Raji (cell line): ENCODE measurements around the gene KCNJ5.

Experiments
- POLR2A ChIP-seq: IDR thresholded peaks from 2 replicates; pipeline ENCODE4 v1.6.1; 2011; ENCODE audit warnings: low read depth, low read length, control low read depth; ENCODE audit not compliant: insufficient read depth

KCNJ5 gene

DNA sequence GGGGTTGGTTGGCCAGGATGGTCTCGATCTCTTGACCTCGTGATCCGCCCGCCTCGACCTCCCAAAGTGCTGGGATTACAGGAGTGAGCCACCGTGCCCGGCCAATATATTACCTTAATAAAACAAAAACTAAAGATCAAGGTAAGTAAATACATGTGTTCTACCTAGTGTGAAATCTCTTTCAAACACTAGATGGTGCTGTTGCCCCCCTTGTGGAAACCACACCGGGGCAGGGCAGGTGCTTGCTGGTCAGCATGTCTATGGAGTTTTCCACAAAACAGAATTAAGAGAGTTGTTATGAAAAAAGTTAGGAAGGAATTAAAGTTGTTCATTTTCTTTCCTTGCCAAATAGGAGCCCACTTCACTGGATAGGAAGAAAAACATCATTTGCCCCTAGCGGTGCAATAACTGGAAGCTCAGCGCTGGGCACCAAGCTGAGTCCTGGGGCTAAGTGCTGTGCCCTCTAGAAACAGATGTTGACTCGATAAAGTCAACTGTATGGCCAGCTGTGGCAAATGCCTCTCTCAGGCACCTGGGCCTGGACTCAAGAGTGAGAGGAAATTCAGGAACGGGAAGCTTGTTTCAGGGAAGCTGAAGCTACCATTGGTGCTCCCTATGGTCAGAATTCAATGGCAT lies 6.3 kb upstream of the KCNJ5 start:
- TF ChIP-seq POLR2A = no peak

DNA sequence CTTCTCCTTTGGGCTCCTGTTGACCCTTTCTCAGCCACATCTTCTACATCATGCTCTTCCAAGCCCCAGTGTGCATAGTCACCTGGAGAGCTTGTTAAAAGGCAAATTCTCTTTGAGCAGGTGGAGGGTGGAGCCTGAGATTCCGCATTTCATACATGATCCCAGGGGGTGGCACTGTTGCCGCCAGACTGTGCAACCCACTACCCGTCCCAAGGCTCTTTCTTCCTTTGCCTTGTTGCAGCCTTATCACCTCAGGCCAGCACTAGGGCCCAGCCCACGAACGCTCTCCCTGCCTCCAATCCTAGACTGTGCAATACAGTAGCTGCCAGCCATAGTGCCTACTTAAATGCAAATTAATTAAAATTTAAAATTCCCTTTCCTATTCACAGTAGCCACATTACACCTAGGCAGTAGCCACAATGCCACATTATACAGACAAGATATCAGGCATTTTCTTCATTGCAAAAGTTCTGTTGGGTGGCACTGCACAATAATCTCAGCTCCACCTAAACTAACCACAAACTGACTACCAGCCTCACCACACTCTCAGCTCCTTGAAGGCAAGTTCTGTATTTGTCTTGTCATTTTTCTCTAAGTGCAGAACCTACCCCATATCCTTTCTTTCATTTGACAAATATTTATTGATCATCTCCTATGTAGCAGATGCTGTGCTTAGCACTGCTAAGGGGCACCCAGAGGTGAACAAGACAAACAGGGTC lies 4.6 kb upstream of the KCNJ5 start:
- no peak for TF ChIP-seq POLR2A

DNA sequence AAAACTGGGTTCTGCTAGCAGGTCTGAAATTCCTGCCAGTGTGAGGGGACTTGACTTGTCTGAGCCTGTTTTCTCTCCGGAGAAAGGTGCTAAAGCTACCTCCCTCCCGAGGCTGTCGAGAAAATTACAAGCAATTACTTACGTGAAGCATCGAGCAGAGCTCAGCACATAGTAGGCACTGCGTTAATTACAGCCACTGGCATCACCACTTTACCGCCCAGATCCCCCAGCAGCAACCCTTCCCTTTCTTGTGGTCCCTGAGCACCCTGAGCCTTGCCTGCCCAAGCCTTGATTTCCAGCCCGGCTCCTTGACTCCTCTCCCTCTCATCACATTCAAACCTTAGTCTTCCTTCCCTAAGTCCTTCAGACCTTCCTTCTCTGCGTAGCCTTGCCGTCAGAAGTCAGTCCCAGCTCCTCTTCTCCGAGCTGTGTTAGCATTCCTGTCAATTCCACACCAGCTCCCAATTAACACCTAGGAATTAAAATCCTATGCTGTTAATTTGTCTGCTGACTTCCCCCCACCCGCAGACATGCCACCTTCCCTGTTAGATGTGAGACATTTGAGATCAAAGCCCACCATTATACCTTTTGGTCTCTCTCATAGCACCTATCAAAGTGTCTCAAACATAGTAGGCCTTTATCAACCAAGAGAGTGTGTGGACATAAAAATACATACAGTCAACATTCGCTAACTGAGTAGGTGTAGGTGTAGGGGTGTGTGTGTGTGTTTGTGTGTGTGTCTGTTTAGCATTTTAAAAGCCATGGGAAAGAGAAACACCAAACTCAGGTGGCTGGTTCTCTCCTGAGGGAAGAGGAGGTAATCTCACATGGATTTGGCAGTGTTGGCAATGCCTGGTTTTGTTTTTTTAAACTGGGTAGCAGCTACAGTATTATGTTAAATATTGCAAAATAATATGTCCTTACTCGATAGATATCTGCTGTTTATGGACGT lies 2.8 kb upstream of the KCNJ5 start:
- no peak for TF ChIP-seq POLR2A

DNA sequence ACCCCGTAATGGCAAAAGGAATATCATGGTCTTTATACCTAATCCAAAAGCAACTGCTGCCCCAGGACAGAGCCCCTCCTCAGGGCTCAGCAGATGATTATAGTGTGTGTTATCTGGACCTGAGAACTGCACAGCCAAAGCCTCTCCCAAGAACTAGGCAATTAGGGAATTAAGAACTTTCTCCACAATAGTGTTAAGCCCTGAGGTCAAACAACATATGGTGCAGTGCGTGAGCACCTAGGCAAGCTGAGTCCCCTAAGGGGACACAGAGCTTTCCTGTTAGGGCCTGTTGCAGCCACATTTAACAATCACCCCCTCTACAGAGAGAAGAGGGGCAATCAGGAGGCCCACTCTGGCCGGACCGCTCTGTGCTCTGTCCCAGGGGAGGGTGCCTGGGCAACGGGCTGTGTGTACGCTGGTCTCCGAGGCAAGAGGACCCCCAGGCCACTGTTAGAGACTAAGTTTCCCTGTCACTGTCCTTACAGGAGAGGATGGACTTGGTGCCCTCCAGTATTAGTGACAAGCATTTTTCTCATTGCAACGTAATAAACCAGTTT lies 1.4 kb upstream of the KCNJ5 start:
- no peak for TF ChIP-seq POLR2A

DNA sequence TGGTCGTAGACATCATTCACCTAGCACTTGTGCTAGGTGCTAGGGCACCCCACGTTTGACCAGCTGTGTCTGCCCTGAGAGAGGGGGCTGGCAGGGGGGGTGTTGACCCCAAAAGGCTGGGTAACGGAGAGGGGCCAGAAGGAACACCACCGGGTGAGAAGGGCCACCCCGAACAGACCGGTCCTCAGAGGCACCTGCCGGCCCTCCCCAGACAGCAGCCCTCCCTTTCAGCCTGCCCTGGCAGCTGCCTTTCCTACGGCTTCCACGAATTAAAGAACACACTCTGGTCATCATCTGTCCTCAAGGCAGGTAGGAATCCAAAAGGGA lies 977 bp upstream of the KCNJ5 start:
- no peak for TF ChIP-seq POLR2A

DNA sequence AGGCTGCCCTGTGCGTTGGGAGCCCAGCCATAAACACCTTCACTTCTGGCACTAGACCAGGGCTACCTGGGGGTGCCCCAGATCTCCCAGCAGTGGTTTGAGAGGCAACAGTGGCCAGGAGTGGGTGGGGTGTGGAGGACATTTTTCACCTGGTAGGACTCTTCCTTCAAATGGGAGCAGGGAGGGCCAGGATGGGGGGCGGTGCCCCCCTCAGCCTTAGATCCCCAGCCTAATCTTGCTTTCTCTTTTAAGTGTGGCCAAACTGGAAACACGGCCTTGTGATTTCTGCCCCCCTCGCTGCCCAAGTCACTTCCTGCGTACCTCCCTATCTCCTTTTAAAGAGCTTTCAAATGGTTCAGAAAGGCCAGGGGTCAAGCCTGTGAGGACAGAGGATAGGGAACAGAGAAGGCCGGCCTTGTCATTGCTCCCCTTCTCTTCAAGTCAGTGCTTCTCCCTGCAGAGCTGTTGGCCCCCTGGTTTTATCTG lies 800 bp downstream of the KCNJ5 start:
- no peak for TF ChIP-seq POLR2A

DNA sequence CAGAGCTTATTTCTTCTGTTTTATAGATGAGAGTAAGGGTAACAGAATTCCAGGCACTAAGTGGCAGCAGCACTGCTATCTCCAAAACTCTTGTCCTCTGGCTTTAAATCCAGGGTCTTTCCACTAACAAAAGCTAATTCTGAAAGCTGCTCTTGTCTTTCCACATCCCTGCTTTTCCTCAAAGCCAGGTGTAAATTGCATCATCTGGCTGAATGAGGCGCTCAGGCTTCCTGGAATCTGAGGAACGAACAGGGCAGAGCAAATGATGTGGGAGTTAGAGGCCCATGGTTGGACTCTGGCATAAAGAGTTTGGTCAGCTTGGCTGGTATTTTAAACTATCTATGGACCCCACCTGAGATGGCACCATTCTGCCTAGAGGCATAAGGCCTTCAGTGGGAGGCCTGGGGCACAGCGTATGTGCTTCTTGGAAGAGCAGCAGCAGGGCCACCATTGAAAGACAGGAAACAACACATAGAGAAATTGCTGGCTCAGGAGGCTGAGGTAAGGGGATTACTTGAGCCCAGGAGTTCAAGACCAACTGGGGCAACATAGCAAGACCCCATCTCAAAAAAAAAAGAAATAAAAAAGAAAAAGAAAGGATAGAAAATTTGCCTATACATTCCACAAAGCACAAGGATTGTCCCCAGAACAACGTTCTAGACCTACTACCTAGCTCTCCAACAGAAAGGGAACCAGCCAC lies 1.9 kb downstream of the KCNJ5 start:
- TF ChIP-seq POLR2A = no peak

DNA sequence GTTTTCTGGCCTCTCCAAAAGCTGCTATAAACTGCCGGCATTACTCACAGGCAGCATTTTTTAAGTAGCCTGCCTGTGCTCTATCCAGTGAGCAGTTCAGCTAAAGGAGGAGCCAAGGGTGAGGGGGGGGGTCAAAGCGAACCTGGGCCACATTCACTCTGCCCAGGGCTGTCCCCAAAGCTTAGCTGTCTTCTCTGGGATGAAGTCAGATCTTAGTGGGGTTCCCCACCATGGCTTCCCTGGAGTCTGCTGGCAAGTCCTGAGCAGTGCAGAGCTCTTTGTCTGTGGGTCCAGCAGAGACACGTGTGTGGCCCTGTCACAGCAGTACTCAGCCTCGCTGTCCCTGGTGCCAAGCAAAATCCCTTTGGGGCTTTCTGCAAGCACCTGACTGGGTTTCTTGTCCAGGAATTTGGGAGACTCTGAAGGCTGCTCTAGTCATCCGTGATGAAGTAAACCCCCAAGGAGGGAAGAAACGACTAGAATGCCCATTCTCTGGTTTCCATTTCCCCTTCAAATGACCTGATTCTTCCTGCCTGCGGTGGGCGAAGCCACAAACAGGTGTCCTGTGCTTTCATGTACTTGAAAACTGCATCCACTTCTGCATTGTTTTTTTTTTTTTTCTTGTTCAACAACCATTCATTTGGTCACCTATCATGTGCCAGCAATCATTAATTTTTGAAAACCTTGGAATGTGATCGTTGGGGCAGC lies 2.6 kb downstream of the KCNJ5 start:
- no peak for TF ChIP-seq POLR2A

DNA sequence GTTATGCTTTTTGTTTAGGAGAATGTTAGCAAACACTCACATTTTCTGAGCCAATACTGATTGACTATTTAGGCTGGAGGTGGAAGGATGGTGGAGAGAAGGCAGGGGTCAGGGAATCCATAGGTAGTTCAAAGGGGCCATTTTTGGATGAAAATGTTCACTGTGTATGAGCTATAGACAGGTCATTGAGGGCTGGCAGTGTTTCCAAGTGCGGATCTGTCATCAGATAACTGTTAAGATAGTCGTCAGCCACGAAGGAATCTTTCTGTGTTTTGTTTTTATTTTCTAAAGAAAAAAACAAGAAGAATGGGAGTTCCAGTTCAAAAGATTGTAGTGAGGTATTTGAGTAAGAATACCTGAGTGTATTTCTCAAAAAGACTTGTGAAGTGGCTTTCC lies 3.1 kb downstream of the KCNJ5 start:
- no peak for TF ChIP-seq POLR2A

DNA sequence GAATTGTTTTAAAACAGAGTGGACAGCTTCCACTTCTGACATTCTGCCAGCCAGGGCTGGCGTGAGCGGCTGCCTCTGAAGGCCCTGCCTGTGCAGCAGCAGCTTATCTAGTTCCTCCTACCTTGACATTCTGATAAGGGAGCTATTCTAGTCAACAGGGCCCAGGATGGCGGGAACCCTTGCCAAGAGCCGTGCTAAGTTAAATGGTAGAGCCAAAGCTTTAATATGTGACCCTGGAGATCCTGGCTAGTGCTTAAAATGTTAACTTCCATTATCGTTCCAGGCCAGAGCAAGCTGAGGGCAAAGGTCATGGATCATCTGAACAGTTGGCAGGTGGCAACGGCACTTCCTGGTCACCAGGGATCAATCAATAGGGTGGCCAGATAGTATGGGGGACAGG lies 3.5 kb downstream of the KCNJ5 start:
- TF ChIP-seq POLR2A = no peak

DNA sequence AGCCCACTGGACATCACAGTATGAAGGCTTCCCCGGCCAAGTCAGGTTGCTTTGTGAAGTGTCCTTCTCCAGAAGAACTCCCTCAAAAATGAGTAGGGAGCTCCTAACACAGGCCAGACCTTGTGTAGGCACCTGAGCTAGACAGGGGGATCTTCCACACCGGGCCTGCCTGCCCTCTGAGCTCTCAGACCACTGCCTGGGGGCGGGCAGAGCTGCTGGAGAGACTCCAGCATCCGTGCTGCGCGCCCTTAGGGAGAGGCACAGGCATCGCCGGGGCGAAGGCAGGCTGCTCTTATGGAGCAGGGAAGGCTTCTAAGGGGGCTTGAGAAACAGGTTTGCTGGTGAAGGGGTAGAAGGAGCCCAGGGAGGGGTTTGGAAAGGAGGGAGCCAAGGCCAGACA lies 4.4 kb downstream of the KCNJ5 start:
- no peak for TF ChIP-seq POLR2A

DNA sequence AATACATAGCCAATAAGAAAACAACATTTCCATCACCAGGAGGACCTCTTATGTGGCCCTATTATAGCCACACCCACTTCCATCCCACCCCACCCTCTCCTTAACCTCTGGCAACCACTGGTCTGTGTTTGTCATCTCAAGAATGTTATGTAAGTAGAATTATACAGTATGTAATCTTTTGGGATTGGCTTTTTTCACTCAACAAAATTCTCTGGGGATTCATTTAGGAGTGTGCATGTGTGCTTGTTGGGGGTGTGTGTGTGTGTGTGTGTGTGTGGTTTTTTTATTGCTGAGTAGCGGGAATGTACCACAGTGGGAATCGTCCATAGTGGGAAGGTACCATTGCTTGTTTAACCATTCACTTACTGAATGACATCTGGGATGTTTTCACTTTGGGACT lies 5.2 kb downstream of the KCNJ5 start:
- no peak for TF ChIP-seq POLR2A

DNA sequence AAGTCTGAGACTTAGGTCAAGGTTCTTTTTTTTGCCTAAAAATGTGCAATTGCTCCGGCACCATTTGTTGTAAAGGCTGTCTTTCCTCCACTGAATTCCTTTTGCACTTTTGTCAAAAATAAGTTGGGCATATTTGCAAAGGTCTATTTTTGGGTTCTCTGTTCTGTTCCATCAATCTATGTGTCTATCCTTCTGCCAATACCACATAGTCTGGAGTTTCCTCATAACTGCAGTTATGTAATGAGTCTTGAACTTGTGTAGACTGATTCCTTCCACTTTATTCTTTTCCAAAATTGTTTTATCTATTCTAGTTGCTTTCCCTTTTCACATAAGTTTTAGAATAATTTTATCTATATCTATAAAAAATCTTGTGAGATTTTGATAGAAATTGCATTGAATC lies 6.7 kb downstream of the KCNJ5 start:
- TF ChIP-seq POLR2A = no peak
